Hepatocyte (in vitro differentiated cells): Measurements from ENCODE around the gene ZFHX2.

Source experiments
- EZH2 ChIP-seq: fragments of 200-600 bp; sonication (generic); IDR thresholded peaks from 2 replicates; pipeline ENCODE4 v1.6.1; 2016; ENCODE audit warnings: antibody characterized with exemption, mild to moderate bottlenecking, borderline replicate concordance
- EZH2phosphoT487 ChIP-seq: fragments of 200-600 bp; sonication (generic); IDR thresholded peaks from one replicate; pipeline ENCODE4 v1.6.1; 2018; ENCODE audit warnings: antibody characterized with exemption, mild to moderate bottlenecking, low read depth, moderate library complexity; ENCODE audit not compliant: unreplicated experiment, severe bottlenecking
- TF ChIP-seq, protein P1 (sequence below): fragments of 200-600 bp; sonication (generic); IDR thresholded peaks from 2 replicates; pipeline ENCODE4 v1.5.1; 2016; ENCODE audit warnings: antibody characterized with exemption, mild to moderate bottlenecking; ENCODE audit not compliant: poor library complexity

DNA sequence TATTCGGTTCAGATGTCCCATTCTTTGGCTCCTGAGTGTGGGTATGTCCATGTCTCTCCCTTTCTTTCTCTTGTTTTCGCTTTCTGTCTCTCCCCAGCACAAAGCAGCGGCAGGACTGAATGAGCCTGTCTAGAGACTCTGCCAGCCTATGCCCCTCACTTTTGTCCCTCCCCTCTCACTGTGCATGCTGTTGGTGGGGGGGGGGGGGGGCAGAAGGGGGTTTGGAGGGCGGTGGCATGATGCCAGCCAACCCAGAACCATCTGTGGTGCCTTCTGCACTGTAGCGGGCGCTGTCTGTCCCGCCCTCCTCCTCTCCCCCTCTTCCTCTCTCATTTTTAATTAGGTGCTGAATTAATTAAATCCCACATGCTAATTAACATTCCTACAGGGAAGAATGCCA lies 64.3 kb downstream of the ZFHX2 start:
- TF ChIP-seq, protein P1, sequence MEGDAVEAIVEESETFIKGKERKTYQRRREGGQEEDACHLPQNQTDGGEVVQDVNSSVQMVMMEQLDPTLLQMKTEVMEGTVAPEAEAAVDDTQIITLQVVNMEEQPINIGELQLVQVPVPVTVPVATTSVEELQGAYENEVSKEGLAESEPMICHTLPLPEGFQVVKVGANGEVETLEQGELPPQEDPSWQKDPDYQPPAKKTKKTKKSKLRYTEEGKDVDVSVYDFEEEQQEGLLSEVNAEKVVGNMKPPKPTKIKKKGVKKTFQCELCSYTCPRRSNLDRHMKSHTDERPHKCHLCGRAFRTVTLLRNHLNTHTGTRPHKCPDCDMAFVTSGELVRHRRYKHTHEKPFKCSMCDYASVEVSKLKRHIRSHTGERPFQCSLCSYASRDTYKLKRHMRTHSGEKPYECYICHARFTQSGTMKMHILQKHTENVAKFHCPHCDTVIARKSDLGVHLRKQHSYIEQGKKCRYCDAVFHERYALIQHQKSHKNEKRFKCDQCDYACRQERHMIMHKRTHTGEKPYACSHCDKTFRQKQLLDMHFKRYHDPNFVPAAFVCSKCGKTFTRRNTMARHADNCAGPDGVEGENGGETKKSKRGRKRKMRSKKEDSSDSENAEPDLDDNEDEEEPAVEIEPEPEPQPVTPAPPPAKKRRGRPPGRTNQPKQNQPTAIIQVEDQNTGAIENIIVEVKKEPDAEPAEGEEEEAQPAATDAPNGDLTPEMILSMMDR = no peak
- no peak for TF ChIP-seq EZH2phosphoT487
- no peak for TF ChIP-seq EZH2
